Activated CD8-positive, alpha-beta memory T cell treated with anti-CD3 and anti-CD28 coated beads, Interleukin-2, amount 50 U/mL, for 1 hour (primary cell): Measurements from ENCODE around the gene NR4A1.
A peak's percentile ranks its signal among the peaks of the same experiment; 100 is the strongest.

Source experiments
- DNase-seq: peaks from one replicate; pipeline ENCODE4 v3.0.0-alpha.2; 2020; ENCODE audit errors: extremely low read depth

Gene NR4A1

GRCh38 chr12:52050758-52051541 is at the start of gene NR4A1:
Gene NR4A1 (plus strand): TSS chr12:52051442. CDS start chr12:52054329, 2,887 bp downstream.
- DNase-seq: peak; percentile 99

DNA sequence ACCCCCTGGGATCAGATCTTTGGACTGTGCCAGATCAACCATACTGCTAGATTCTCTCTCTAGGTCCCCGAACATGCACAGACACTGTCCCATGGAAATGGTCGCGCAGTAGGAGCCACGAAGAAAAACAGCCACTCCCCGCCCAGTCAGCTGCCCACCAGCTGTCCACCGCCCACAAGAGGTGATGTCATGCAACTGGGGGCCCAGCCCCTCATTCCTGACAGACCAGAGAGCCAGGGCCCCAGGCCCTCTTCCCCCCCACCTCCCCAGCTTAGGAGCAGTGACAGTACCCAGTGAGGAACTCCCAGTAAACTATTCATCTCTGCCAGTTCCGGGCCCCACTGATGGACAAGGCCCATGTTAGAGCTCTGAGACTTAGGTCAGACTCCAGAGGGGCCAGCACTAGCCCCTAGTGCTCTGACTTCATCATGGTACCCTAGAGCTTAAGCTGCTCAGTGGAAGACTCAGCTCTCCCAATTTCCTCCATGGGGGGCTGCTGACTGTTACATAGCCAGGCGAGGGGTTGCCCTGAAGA is 48.2 kb upstream of the NR4A1 start:
- DNase-seq: no peak

- no peak for DNase-seq
Observed at GRCh38 chr12:52003591-52003990, 47.7 kb upstream of the NR4A1 start.

GRCh38 chr12:52004042-52004648 is 47.1 kb upstream of the NR4A1 start:
- DNase-seq: no peak

DNA sequence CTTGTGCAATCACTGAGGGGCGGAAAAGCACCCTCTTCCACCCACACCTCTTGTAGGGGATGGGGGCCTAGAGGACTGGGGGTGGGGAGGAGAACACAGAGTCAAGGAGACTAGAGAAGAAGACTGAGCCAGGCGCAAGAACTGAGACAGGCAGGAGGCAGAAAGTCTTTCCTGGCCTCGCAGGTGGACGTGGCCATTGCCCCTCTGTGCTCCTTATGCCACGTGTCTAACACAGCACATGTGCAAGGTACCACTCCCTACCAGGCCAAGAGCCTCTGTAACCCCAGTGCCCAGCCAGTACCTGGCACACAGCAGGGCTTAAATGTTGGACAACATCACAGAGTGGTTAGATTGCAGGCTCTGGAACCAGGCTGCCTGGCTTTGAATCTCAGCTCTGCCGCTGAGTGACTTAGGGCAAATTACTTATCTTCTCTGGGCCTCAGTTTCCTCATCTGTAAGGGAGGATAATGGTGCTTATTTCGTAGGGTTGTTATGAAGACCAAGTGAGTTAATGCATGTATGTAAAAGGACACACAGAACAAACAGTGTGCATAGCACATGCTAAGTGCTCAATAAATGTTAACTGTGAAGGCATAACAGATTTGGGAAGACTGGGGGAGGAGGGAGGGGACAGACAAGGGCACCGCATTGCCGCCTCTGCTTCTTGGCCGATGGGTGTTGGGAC is 45.9 kb upstream of the NR4A1 start:
- no peak for DNase-seq

- no peak for DNase-seq
Observed at GRCh38 chr12:52005903-52006703, 45.1 kb upstream of the NR4A1 start.

DNA sequence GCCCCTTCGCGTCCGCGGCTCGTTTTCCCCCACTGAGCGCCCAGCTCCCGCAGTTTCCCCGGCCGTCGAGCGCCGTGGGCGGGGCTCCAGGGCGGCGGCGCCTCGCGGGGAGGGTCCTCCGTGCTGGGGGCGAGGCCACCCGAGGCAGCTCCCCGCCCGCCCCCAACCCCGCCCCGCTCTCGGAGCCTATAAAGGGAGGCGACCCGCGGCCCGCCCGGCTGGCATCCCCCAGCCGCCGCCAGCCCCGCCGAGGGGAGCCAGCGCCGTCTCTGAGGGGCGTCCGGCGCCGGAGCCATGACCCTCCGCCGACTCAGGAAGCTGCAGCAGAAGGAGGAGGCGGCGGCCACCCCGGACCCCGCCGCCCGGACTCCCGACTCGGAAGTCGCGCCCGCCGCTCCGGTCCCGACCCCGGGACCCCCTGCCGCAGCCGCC is 44.5 kb upstream of the NR4A1 start, which contains the start of gene TAMALIN:
Gene TAMALIN (plus strand): TSS at position 221 of the 432 bp plus-strand sequence. CDS start 74 bp downstream, at position 295.
- peak; percentile 68 for DNase-seq

DNA sequence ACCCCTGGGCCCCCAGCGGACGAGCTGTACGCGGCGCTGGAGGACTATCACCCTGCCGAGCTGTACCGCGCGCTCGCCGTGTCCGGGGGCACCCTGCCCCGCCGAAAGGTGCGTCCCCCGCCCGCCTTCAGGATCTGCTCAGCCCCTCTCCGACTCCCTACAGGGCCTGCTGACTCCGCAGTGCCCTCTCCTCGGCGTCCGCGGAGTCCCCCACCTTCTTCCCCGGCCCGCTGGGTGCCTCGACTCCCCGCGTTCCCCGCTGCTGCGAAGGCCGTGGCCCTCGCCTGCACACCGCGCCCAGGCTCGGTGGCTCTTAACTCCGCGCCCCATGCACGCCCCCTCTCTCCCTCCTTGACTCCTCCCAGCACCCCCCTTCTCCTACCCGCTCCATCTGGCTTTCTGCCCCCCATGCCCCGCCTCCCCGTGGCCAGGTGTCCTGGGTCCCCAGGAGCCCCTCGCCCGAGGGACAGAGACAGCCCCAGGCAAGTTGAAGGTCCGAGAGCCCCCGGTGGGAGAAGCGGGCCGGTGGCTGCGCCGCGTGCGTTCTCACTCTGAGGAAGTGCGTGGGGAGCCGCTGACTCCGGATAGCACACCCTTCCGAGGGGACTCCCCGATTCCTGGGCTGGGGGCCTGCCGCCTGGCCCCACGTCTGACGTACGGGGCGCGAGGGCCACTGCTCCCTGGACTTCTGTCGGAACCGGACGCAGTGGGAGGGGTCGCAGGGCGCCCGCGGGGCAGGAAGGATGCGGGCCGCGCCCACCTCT is 43.9 kb upstream of the NR4A1 start:
- DNase-seq: no peak

GRCh38 chr12:52007982-52008510 is 43.2 kb upstream of the NR4A1 start:
- no peak for DNase-seq

DNA sequence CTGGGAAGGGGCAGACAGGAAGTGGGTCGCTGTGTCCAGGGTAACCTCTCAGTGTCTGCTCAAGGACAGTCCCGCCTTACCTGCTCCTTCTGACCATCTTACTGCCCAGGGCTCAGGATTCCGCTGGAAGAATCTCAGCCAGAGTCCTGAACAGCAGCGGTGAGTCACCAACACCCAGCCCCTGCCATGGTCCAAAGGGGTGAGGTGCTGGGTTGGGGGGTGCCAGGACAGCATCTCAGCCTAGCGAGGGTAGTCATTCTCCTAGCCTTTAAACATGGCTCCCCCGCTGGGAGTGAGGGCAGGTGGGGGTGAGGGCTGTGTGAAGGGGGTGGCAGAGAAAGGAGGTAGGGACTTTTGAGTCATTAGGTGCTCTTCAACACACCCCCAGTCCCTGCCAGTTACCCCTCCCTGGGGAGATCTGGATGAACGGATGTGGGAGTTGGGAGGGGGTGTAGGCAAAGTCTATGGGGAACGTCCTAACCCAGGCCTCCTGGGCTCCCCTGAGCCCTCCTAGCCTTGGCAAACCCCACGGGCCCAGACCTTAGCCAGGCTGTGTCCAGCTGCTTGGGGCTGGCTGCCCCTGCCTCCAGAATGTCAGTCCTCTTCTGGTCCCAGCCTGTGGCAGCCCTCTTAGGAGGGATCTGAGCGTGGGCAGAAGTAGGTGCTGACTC is 42.0 kb upstream of the NR4A1 start:
- no peak for DNase-seq

DNA sequence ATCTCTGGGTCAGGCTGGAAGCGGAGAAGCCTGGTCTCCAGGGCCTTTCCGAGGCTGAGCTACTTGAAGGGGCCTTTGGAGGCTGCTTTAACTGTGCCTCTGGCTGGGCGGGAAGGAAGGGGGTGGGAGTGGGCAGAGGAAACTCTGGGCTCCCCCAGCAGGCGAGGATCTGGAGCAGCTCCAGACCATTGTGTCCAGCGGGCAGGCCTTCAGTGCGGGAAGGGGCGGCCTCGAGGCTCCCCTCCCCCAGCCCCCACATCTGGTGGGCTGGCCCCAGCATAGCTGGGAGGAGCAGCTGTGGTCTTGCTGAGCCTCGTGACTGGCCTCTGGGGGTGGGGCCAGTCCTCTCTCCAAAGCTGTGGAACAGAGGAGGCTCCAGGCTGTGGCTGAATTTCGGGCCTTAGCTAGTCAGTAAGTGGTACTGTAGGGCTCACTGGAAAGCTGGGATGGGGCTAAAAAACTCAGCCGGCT is 41.1 kb upstream of the NR4A1 start:
- DNase-seq: no peak

DNA sequence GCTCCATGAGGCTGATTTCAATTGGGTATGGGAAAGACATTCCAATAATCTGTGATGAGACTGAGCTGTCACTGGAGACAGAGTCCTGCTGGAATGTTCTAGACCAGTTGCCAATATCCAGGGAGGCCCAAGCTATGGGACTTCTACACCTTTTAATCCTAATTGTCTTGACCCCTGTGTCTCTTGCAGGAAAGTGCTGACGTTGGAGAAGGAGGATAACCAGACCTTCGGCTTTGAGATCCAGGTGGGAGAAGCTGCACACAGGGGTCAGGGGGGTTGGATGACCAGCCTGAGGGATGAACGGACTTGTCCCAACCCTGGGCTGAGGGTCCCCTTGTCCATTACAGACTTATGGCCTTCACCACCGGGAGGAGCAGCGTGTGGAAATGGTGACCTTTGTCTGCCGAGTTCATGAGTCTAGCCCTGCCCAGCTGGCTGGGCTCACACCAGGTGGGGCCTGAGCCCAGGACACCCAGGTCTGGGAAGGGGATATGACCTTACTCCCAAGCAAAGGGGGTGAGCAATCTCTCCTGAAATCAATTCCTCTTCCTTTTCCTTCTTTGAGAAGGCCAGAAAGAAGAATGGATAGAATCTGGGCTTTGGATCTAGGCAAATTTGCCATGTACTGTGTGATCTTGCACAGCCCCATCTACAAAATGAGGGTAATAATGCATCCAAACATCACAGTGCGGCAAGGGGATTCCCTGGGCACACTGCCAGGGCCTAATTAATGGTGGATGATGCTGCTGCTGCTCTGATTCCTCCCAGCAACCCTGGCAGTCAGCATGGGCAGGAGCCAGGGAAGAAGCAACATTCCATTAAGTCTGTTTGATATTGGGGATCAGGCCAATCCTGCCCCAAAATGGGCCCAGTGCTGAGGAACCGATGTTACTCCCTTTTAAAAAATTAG is 40.3 kb upstream of the NR4A1 start:
- no peak for DNase-seq

GRCh38 chr12:52011602-52012214 is 39.5 kb upstream of the NR4A1 start:
- no peak for DNase-seq

GRCh38 chr12:52013626-52014310 is 37.5 kb upstream of the NR4A1 start:
- DNase-seq: no peak

DNA sequence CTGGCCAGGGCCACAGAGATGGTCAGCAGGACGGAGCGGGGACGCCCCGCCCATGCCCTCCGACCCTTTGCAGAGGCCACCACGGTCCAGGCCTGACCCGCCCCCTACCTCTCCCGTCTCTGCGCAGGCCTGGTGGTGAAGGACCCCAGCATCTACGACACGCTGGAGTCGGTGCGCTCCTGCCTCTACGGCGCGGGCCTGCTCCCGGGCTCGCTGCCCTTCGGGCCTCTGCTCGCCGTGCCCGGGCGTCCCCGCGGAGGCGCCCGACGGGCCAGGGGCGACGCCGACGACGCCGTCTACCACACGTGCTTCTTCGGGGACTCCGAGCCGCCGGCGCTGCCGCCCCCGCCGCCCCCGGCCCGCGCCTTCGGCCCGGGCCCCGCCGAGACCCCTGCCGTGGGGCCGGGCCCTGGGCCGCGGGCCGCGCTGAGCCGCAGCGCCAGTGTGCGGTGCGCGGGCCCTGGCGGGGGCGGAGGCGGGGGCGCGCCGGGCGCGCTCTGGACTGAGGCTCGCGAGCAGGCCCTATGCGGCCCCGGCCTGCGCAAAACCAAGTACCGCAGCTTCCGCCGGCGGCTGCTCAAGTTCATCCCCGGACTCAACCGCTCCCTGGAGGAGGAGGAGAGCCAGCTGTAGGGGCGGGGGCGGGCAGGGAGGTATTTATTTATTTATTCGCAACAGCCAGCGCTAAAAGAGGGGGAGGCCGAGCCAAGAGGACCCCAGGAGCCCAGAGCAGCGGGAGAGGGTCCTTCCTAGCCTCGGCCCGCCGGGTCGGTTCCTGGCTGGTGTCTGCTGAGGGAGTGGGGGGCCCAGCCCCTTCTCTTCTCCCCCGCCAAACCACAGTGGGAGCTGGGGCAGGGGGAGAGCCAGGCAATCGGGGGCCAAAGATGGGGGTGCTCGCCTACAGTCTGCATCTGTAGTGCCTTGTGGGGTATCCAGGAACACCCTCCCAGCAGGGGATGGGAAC is 36.4 kb upstream of the NR4A1 start:
- no peak for DNase-seq

DNA sequence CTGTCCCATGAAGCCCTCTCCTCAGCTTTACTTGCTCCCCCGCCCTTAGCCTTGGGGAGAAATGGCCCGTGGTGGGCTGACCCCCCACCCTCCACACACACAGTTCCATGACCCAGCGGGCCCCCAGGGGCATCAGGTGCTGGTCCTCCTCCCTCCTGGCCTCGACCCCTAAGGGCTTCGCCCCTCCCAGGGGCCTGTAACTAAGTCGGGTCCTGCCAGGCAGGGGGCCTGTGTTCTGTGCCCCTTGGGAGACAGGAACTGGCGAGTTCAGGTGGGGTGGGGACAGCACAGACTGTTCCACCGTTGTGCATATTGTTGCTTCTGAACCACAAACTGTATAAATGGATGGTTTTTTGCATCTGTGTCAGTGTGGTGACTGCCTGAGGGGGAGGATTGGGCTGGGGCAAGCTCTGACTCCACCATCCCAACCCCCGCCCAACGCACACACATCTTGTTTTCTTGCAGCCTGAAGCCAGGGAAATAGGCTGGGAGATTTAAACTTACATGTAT is 35.7 kb upstream of the NR4A1 start:
- DNase-seq: no peak
